Measurements from ENCODE around the gene TMC5.
"Not testable (repeated sequence)": the region's sequence is repeated elsewhere in the genome, so short reads cannot be mapped to it uniquely, and the experiment has no call there.

Gene TMC5, protein sequence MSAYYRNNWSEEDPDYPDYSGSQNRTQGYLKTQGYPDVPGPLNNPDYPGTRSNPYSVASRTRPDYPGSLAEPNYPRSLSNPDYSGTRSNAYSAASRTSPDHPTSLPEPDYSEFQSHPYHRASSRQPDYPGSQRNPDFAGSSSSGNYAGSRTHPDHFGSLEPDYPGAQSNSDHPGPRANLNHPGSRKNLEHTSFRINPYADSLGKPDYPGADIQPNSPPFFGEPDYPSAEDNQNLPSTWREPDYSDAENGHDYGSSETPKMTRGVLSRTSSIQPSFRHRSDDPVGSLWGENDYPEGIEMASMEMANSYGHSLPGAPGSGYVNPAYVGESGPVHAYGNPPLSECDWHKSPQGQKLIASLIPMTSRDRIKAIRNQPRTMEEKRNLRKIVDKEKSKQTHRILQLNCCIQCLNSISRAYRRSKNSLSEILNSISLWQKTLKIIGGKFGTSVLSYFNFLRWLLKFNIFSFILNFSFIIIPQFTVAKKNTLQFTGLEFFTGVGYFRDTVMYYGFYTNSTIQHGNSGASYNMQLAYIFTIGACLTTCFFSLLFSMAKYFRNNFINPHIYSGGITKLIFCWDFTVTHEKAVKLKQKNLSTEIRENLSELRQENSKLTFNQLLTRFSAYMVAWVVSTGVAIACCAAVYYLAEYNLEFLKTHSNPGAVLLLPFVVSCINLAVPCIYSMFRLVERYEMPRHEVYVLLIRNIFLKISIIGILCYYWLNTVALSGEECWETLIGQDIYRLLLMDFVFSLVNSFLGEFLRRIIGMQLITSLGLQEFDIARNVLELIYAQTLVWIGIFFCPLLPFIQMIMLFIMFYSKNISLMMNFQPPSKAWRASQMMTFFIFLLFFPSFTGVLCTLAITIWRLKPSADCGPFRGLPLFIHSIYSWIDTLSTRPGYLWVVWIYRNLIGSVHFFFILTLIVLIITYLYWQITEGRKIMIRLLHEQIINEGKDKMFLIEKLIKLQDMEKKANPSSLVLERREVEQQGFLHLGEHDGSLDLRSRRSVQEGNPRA

DNA sequence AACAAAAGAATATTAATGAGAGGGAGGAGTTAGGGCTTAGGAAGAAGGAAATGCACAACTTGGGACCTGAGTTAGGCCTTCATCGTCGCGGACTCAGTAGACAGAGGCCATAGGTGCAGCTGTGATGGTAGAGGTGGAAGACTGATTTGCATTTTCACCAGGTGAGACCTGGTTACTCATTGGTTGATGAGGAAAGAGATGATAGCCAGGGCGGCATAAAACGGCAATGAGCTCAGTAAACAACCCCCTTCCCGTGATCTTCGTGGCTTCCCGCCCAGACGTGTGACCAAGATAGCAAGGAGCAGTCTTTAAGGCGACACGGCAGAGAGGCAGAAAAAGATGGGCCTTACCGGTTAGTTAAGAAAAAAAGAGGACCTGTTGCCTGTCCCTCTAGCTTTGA lies at the start of gene TMC5:
TSS of gene TMC5 (plus strand) at position 244 of the 400 bp plus-strand sequence. CDS start 22,156 bp downstream, outside the sequence.
- DNase-seq: no peak

DNA sequence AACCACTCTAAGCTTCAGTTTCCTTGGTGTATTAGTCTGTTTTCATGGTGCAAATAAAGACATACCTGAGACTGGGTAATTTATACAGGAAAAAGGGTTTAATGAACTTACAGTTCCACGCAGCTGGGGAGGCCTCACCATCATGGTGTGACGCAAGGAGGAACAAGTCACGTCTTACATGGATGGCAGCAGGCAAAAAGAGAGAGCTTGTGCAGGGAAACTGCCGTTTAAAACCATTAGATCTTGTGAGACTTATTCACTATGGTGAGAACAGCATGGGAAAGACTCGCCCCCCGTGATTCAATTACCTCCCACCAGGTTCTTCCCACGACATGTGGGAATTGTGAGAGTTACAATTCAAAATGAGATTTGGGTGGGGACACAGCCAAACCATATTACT lies 45.1 kb upstream of the TMC5 start:
- not testable (repeated sequence) for DNase-seq

DNA sequence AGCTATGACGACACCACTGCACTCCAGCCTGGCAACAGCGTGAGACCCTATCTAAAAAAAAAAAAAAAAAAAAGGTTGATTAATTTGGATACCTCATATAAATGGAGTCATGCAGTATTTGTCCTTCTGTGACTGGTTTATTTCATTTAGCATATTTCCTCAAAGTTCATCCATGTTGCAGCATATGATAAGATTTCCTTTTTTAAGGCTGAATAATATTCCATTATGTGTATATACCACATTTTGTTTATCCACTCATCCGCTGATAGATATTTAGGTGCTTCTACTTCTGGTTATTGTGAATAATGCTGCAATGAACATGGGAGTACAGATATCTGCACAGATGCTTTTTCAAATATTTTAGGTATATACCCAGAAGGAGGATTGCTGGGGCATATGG lies 43.3 kb upstream of the TMC5 start:
- DNase-seq: no peak

DNA sequence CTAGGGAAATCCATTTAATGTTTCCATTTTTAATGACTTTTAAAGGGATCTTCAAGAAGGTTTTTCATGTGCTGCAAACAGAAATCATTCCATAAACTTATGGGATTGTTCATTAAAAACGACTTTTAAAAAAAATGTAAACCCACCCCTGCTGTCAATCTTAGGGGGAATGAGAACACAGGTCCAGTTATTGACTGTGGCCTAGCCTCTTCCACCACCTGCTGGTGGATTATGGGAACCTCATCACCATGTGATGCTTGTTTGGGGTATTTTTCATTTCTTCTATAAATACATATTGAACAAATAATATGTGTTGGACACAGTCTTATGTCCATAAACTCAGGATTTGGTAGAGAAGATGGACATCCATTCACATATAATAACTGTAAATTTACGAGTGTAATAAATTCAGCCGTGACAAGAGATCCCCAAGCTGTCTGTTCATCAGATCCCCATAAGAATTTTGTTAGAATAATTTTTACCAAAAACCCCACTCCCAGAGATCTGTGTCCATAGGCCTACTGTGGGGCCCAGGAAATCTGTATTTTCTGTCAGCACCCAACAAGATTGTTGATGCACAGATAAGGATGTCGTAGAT lies 42.0 kb upstream of the TMC5 start:
- DNase-seq: no peak

DNA sequence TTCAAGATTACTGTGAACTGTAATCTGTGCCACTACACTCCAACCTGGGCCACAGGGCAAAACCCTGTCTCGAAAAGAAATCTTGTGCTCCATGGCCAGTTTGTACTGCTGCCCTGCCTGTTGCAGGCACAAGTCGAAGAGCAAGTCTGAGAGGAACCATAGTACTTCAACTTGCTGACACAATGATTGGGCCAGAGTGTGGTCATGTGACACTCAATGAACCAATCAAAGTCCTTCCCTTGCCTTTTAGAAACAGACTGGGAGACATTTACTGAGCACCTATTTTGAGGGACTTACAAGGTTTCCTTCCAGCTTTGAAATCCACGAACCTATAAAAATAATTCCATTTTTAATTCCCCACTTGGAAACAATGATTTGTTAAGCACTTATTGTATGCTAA lies 39.8 kb upstream of the TMC5 start:
- DNase-seq: no peak

DNA sequence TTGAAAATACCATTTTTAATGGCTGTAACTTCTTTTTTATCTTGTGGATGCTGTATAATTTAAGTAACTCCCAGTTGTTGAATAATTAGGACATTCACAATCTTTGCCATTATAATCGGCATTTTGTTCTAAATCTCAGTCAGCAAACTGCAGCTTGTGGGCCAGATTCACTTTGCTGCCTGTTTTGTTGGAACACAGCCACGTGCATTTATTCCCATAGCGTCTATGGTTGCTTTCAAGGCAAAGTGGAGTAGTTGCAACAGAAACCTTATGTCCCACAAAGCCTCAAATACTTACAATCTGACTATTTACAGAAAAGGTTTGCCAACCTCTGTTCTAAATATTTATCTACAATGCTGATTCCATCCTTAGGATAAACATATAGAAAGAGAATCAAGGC lies 39.2 kb upstream of the TMC5 start:
- DNase-seq: no peak

DNA sequence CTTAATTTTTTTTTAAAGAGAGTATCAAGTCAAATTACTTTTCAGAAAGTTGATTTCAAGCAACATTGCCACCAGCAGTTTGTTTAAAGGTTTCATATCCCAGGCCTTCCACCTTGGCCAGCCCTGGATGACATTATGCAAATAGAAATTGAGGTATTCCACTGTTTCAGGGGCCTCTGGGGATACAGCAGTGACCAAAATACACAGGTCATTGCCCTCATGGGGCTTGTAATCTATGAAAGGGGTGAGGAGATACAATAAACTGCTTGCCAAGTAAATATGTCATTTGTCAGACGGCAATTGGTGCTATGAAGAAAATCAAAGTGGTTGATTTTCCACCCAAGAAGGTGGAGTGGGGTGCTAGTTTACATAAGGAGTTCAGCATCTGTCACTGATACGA lies 37.8 kb upstream of the TMC5 start:
- no peak for DNase-seq

DNA sequence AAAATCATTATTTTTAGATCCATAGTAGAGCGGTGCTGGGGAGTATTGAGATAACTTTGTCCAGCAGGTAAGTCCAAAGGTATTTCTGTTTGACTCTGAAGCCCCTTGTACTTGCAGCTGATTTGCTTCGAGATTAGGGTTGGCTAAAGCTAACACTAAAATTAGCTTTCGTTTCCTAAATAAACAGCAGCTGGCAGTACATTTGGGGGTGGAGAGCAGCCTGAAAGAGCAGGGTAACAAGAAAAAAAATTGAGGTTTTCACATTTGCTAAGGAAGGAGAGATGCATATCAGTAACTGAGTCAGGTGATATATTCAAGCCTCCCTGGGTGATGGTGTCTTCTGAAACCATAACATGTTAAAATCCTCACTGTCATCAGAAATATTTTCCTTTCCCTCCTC lies 37.4 kb upstream of the TMC5 start:
- no peak for DNase-seq

DNA sequence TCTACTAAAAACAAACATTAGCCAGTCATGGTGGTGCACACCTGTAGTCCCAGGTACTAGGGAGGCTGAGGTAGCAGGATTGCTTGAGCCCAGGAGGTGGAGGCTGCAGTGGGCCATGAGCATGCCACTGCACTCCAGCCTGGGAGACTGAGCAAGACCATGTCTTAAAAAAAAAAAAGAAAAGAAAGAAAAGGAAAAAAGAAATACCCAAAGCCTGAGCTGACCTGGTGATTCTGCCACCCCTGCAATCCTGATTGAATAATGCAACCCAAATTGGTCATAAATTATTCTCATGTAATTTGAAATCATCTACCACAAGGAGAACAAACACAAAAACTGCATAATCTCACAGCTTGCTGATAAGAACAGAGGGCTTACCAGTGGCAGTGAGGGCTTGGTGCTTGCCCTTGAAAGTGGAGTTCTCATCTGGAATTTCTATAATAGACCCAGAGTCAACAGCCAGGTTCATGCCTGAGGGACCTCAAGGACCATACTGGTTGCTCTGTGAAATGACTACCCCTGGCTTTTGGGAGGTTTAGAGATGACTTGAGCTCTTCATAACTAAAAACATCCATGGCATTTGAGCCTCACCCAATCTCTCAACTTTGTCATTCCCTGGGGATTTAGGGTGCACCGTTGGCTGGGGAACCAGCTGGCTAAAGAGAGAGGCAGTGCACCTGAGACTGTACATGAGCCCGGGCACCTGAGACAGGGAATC lies 35.4 kb upstream of the TMC5 start:
- no peak for DNase-seq

DNA sequence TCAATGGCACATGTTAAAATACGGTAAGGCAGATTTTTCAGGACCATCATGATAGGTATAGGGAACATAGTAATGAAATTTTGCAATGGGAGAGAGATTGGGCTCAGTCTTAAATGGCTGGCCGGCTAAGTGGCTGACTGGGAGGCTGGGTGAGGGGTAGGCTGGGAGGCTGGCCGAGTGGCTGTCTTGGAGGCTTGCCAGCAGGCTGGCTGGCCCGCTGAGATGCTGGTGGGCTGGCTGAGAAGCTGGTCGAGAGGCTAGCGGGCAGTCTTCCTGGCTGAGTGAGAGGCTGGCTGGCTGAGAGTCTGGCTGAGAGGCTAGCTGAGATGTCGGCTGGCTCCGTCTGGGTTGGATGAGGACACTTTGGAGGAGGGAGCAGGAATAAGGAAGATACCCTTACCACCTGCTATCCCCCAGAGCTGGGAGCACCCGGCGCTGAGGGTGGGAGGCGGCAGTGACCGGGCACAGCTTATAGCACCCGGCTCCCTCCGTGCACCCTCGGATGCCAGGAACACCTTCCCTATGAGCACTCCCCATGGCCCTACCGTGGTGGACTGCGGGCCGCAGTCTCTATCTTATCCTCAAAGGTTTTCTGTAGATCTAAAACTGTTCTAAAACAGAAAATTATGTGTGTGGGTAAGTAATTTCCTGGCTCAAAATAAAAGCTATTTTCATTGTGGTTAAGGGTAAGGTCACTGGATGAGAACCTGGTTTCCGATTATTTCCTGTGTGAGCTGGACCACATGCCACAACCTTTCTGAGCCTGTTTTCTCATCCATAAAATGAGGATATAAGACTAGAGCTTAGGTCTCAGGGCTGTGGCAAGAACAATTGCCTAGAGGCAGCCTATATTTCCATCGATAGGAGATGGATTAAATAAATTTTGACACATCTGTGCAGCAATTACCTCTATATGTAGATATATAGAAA lies 34.5 kb upstream of the TMC5 start:
- no peak for DNase-seq

DNA sequence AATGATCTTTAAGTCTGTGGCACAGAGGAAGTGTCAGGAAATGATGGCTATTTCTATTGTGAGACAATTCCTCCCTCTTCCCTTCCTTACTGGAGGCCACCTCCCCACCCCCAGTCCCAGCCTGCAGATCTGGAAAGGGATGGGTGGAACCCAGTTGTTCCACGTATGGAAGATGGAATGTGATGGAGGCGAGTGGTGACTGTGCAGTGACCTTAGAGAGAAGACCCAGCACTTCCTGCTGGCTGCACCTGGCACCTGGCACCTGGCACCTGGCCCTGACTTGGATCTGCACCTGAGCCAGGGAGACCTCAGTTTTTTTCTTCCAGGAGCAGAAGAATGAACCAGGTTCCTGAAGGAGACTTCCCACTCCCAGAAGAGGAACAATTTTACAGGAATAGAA lies 33.0 kb upstream of the TMC5 start:
- no peak for DNase-seq

DNA sequence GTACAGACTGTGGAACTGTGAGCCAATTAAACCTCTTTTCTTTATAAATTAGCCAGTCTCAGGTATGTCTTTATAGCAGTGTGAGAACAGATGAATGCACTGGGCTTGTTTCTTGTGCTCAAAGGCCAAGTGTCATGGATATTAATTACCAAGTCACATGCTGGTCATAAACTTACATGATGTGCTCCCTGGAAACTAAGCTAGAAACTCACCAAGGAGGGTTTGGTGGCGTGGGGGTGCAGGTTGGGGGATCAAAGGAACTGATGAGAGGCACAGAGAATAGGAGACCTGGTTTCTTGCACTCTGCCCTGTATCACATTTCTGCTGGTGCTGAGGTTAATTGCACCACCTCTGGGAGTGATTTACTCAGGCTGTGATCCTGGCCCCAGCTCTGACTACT lies 31.2 kb upstream of the TMC5 start:
- no peak for DNase-seq

DNA sequence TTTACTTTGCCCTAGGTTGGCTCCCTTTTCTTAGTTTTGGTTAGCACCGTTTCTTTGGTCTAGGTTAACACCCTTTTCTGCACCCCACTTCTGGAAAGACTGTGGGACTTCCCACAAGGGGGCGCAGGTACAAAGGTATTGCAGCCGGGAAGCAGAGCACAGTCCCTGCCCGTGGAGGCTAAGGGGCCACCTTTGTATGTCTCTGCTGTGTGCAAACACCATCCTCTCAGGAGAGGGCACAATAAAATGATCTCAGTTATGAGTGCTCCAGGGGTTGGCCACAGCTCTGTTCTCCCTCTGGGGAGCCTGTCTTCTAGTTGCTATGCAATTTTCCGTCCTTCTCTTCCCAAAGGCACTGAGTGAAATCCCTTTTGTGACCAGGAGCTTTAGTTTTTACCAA lies 28.4 kb upstream of the TMC5 start:
- DNase-seq: no peak

DNA sequence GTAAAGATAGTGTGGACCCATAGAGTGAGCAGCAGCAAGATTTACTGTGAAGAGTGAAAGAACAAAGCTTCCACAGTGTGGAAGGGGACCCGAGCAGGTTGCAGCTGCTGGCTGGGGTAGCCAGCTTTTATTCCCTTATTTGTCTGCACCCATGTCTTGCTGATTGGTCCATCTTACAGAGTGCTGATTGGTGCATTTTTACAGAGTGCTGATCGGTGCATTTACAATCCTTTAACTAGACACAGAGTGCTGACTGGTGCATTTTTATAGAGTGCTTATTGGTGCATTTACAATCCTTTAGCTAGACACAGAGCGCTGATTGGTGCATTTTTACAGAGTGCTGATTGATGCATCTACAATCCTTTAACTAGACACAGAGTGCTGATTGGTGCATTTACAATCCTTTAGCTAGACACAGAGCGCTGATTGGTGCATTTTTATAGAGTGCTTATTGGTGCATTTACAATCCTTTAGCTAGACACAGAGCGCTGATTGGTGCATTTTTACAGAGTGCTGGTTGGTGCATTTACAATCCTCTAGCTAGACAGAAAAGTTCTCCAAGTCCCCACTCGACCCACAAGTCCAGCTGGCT lies 26.4 kb upstream of the TMC5 start:
- not testable (repeated sequence) for DNase-seq

DNA sequence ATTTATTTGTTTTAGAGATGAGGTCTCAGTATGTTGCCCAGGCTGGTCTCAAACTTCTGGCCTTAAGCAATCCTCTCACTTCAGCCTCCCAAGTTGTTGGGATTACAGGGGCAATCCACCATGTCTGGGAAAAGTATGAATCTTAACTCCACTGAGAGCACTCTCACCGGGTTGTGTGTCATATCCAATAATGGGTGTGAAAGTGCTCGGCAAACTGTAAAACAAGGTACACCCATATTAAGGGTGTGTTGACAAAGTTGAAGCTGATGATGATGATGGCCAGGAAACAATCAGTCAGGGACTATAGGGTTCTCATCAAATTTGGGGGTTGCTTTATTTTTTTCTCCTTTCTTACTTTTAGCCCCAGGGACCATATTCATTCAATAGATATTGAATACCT lies 25.3 kb upstream of the TMC5 start:
- no peak for DNase-seq

DNA sequence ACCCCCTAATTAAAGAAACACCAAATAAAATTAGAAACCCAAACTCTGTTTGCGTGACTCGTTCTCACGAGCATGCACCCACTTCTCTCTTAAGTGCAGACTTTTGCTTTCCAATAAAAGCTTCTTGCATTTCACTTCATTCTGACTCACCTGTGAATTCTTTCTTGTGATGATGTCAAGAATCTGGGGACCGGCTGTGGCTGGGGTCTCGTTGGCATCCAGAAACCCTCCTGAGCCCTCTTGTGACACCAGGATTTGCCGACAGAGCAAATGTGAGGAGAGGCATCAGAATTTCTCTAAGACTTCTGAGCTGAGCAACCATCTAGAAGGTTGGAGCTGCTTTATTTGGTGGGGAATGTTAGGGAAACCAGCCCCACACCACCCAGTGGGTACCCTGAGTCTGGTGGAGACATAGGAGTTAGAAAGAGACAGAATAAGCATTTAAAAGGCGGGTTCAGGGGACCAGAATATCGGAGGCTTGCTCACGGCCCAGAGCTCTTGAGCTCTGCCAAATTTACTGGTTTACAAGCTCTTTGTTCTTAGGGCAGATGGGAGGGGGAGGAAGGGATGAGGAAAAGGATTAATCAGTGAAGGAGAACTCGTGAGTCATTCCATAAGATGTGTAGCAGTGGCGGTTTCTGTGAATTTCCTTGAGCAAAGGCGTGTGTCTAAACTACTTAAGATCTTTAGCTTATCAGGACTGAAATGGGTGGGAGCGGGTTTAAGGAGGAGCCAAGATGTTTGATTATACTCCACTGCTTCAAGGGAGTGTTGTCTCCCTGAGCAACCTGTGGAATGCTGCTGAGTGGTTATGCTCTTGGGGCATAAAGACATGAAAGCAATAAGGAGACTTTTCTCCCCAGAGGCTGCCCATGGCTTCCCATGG lies 24.2 kb upstream of the TMC5 start:
- DNase-seq: no peak

DNA sequence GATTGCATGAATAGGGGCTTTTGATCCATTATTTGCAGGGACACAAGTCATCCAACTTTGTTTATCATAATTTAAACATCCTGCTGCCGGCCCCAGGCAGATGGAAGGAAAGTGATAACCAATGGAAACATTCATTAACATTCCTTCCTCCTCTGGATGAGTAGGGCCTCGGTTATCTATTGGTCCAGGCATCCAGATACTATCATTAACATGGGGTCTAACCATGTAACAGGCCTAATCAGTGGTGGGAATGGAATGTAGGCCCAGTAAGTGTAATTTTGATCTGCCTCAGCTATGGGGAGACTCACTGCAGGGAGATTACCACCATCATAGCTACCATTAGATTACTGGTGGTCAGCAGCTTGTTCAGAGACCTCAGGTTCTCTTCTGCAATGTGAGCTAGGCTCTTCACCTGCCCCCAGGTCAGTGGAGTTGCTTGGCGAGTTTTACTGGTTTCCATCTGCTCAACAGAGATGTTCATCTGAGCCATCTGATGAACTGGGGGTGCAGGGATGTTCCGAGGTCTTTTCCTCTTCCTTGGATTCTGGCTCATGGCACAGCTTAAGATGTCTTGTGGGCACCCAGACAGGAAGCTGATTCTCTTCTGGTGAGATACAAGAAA lies 21.9 kb upstream of the TMC5 start:
- DNase-seq: not testable (repeated sequence)

DNA sequence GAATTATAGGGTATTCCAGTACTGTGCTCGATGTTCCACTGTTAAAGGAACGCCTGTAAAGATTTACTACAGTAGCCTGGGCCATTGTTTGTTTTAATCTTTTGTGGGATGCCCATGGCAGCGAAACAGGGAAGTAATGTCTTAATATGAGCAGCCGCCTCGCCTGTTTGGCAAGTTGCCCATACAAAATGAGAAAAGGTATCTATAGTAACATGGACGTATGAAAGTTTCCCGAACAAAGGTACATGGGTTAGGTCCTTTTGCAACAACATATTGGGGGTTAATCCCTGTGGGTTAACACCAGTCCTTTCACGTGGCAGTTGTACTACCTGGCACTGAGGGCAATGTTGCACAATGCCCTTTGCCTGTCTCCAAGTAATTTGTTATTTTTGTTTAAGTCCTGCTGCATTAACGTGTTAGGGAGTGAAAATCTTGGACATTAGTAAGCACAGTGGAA lies 21.1 kb upstream of the TMC5 start:
- DNase-seq: no peak

DNA sequence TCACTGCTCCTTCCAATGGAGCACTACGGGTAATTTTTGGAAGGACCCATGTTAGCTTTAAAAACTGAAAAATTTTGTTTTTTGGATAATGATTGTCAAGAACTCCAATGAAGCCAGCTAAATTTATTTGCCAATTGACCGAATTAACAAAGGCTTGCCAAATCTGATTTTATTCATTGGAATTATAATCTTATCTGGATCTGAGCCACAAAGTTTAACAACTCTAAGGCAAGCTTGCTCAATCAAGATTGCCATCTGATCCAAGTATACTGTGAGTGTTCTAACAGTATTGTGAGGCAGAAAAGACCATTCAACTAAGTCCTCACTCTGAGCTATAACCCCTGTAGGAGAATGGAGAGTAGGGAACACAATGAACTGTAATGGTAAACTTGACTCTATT lies 20.3 kb upstream of the TMC5 start:
- not testable (repeated sequence) for DNase-seq

DNA sequence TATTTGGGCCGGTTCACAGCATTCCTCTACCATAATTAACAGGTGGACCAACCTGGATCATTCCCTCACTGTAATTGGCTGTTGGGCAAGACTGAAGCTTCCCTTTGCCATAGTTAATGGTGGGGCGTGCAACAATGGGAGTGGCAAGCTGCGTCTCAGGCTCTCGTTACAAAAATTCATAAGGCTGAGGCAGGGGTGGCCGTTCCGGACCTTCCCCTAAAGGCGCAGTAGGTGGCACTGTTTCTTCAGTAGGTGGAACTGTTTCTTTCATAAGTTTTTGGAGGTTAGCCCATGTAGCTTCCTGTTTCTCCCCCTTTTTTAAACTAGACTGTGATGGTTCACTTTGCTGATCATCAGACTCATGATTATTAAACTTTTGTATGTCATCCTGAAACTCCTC lies 17.0 kb upstream of the TMC5 start:
- DNase-seq: no peak

Data from KG1 (cell line).